Stimulated activated CD4-positive, alpha-beta T cell treated with anti-CD3 and anti-CD28 coated beads, Interleukin-2, amount 100 ng/mL, for 48 hours (primary cell): ENCODE data around the gene CDK5.
"Not testable (repeated sequence)": the region's sequence is repeated elsewhere in the genome, so short reads cannot be mapped to it uniquely, and the experiment has no call there.

Experiments
- DNase-seq, 2 donors: peaks; one replicate each; pipeline ENCODE4 v3.0.0-alpha.2; 2020

The CDK5 gene

GRCh38 chr7:151032936-151033863, 24.5 kb downstream of the CDK5 start:
- DNase-seq, result no peak

GRCh38 chr7:151031011-151031410, 26.7 kb downstream of the CDK5 start:
- no peak for DNase-seq

- no peak for DNase-seq
Observed at GRCh38 chr7:151028948-151029501, 28.7 kb downstream of the CDK5 start.

GRCh38 chr7:151028131-151028947, 29.4 kb downstream of the CDK5 start, which contains the start of gene ABCB8:
ABCB8 (plus strand) TSS chr7:151028450; CDS start chr7:151028516, 66 bp downstream.
- peak; percentile 96 to 97 for DNase-seq

GRCh38 chr7:151027728-151028130, 30.0 kb downstream of the CDK5 start:
- DNase-seq, result not testable (repeated sequence)

GRCh38 chr7:151026771-151027727, 30.6 kb downstream of the CDK5 start:
- not testable (repeated sequence) for DNase-seq

GRCh38 chr7:151025924-151026671, 31.6 kb downstream of the CDK5 start:
- DNase-seq, result no peak

- DNase-seq, result no peak
Observed at GRCh38 chr7:151024435-151025056, 33.2 kb downstream of the CDK5 start, which contains the start of gene ATG9B. ATG9B (minus strand) TSS chr7:151024494; CDS start chr7:151024423, 71 bp downstream.

GRCh38 chr7:151023232-151023631, 34.5 kb downstream of the CDK5 start:
- no peak for DNase-seq

GRCh38 chr7:151020231-151020630, 37.5 kb downstream of the CDK5 start:
- no peak for DNase-seq

- DNase-seq, result no peak
Observed at GRCh38 chr7:151019130-151019447, 38.6 kb downstream of the CDK5 start.

GRCh38 chr7:151018421-151019129, 39.1 kb downstream of the CDK5 start:
- DNase-seq, result no peak

- DNase-seq, result peak; percentile 78 to 90
Observed at GRCh38 chr7:151017953-151018420, 39.7 kb downstream of the CDK5 start.

GRCh38 chr7:151017370-151017952, 40.2 kb downstream of the CDK5 start:
- no peak for DNase-seq

GRCh38 chr7:151016942-151017341, 40.8 kb downstream of the CDK5 start:
- DNase-seq, result no peak

GRCh38 chr7:151016505-151016904, 41.2 kb downstream of the CDK5 start:
- no peak for DNase-seq

- DNase-seq, result no peak
Observed at GRCh38 chr7:151015967-151016366, 41.7 kb downstream of the CDK5 start.

- no peak for DNase-seq
Observed at GRCh38 chr7:151014950-151015349, 42.7 kb downstream of the CDK5 start.

- peak; percentile 77 for DNase-seq
Observed at GRCh38 chr7:151013733-151014497, 43.8 kb downstream of the CDK5 start.
